Astrocyte of the hippocampus (primary cell): ENCODE measurements around the gene ZXDC.
A peak's percentile ranks its signal among the peaks of the same experiment; 100 is the strongest.

Experiments used
- DNase-seq: peaks from one replicate; pipeline ENCODE4 v3.0.0; 2011; ENCODE audit warnings: low read depth, low spot score

Gene ZXDC

DNA sequence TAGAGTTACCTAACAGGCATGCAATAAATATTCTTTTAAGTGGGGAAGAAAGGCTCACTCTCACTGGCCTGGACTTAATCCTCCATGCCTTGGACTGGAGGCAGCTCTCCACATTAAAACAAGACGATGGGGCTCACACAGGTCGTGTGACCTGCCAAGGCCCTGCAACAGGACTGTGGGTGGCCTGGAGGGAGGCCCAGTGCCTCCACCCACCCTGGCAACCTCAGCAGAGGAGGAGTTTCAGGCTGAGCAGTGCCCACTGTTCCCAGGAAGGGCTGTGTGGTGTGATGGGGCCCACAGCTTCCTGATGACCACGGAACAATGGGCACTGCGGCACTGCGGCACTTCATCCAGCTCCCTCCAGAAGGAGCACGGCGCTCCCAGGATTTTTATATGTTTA, 36.3 kb upstream of the ZXDC start:
- no peak for DNase-seq

- no peak for DNase-seq
Measured at GRCh38 chr3:126511291-126511690, 35.6 kb upstream of the ZXDC start.

DNA sequence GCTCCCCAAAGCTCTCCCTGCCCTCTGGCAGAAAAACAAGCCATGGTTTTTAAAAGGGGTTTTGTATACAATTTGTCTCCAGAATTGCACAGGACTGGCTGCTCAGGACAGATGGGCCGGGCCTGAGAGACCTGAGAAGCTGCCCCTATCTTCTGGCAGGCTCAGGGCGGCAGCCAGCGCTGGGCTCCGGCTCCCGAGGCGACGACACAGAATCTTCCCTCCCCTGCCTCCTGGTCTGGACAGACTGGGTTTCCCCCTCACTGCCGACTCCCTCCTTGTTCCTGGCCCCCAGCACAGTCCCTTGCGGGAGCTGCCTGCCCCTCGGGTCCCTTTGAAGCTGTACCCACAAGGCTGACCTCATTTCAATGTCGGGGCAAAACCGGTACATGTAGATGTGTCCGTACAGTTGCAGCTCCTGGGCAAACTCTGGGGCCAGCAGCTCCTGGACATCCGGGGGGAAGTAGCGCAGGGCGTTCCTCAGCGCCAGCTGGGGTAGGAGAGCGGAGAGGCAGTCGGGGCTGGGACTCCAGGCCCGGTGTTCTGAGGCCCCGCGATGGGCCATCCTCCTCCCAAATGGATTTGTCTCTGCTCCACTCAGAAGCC, 34.7 kb upstream of the ZXDC start:
- DNase-seq = no peak

DNA sequence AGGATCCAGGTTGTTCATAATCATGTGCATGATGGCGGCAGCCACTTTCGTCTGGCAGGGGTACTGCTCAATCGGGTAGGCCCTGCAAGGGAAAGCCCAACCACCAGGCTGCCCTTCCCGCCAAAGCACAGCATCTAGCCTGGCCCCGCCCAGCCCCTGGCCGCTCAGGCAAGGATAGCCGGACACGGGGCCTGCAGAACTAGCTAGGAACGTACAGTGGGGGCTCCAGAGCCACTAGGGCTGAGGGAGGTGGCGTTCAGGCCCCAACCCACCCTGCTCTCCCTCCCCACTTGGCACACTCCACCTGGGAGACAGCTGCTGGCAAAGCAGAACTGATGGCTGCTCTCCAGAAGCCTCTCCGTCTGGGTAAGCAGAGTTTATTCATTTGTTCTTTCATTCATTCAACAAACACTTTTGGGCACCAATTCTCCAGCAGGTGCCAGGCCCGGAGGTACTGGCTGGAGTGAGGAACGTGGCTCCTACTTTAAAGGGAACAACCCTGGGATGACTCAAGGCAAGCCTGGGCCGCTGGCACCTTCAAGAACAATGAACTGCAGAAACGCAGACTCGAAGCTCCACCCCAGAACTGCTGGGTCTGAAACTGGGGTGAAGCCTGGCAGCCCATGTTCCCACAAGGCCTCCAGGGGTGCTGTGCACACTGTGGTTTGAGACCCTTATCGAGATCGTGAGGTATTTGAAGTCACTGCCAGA, 34.1 kb upstream of the ZXDC start:
- peak; percentile 17 for DNase-seq

GRCh38 chr3:126508564-126508964, 32.9 kb upstream of the ZXDC start:
- DNase-seq = peak; percentile 14

DNA sequence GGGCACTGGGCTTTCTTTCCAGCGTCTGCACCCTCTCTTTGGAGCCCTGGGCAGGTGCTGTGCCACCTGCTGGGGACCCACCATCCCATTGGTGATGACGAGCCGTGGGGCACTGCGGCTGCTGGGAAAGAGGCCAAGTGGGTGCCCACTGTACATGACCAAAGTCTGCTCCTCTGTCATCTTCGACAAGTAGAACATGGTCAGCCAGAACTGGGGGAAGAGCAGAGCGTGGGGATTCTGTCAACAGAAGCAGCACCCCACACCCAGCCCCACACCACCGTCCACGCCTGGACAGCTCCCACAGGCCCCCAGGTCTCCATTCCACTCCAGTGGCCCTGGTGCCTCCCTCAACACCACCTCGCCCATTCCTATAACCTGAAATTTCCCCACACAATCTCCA, 32.2 kb upstream of the ZXDC start:
- no peak for DNase-seq

GRCh38 chr3:126503701-126504100, 28.0 kb upstream of the ZXDC start:
- no peak for DNase-seq

GRCh38 chr3:126502656-126503055, 27.0 kb upstream of the ZXDC start:
- no peak for DNase-seq

GRCh38 chr3:126501736-126502135, 26.0 kb upstream of the ZXDC start:
- no peak for DNase-seq

- no peak for DNase-seq
Measured at GRCh38 chr3:126501054-126501453, 25.4 kb upstream of the ZXDC start.

- no peak for DNase-seq
Measured at GRCh38 chr3:126500016-126500415, 24.3 kb upstream of the ZXDC start.

- no peak for DNase-seq
Measured at GRCh38 chr3:126499401-126499800, 23.7 kb upstream of the ZXDC start.

- DNase-seq = no peak
Measured at GRCh38 chr3:126498929-126499328, 23.2 kb upstream of the ZXDC start.

GRCh38 chr3:126498461-126498860, 22.8 kb upstream of the ZXDC start:
- no peak for DNase-seq

DNA sequence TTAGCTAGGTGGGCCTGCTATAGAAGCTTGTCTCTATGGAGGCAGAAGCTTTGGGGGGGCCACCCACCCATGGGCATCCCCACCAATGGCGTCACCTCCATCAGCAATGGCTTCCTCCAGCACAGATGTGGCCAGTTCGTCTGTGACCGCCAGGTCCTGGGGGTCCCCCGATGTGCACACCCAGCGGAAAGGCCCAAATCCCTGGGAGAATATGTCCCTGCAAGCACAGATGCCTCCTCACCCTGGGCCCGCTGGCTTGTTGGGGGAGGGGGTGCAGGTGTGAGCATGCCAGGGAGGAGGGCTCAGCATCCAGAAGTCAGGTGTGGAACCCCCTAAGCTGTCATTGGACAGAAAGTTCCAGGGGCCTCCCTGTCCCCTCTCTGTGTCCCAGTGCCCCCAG, 22.3 kb upstream of the ZXDC start:
- no peak for DNase-seq

- no peak for DNase-seq
Measured at GRCh38 chr3:126496894-126497850, 21.5 kb upstream of the ZXDC start.

- DNase-seq = no peak
Measured at GRCh38 chr3:126495786-126496185, 20.1 kb upstream of the ZXDC start.

DNA sequence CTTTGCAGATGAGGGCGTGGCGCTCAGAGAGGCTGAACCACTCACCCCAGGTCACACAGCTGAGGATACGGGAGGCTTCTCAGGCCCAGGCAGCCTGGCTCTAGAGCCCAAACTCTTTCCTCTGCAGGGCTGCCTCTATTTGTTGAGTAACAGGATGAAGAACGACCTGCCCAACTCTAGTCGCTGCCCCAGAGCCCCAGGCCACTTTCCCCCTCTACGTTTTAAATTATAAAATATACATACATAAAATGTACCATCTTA, 19.2 kb upstream of the ZXDC start:
- DNase-seq = no peak

DNA sequence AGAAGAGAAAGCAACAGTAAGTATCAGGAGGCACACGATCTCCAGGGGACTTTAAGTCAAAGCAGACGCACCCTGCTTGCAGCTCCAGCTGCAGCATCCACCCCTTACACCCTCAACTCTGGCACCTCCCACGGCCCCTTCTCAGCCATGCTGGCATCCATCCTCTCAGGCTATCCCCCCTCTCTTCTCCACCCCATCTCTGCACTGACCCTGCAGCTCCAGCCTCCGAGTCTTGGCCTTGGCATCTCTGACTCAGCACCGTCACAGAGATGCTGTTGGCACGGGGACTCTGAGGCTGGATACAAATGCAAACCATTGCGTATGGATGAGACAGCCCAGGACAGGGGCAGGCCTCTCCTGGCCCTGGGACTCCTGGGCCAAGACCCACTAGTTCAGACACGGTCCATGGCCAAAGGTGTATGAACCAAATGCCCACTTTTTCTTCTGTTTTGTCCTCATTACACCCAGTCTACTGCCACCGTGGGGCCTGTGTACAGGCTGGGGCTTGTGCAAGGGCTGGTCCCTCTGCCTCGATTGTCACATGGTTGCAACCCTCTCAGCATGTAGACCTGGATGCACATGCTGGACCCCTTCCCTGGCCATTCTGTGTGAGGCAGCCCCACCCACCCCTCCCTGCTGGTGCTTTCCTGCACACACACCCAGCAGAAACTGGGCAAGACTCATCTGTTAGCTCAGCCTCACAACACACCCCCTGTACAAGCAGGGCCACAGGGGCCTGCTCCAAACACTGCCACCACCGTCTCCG, 18.7 kb upstream of the ZXDC start:
- peak; percentile 48 for DNase-seq

- DNase-seq = no peak
Measured at GRCh38 chr3:126493739-126494138, 18.0 kb upstream of the ZXDC start.

- DNase-seq = no peak
Measured at GRCh38 chr3:126493051-126493450, 17.4 kb upstream of the ZXDC start.
